Small intestine (tissue), 7 donors: Measurements from ENCODE around the gene TIAM1. TPM values are rescaled to one million over a fixed set of nuclear protein-coding genes. Genes with fewer than 3 reads are reported as not detected.

Source experiments
- DNase-seq, 2 donors: peaks; one replicate each; pipeline versions ENCODE4 v3.0.0 to v3.0.0-alpha.2; 2013
- FAIRE-seq: peaks from 2 replicates; lab custom pipeline; 2012; peaks lifted over from hg19 to GRCh38; lab: Jason Lieb, UNC
- H3K27ac ChIP-seq, 3 donors: one replicate each; pipeline ENCODE4 v1.5.1; 2013; ENCODE audit warnings: low read length in 2 of 3, mild to moderate bottlenecking in 2 of 3, control low read depth in 1 of 3, inconsistent platforms in 1 of 3, low read depth in 1 of 3, moderate library complexity in 1 of 3
- H3K27me3 ChIP-seq, 3 donors: one replicate each; pipeline ENCODE4 v1.6.1; 2013; ENCODE audit warnings: low read length in 3 of 3, inconsistent platforms in 1 of 3; ENCODE audit not compliant: control insufficient read depth in 3 of 3, insufficient read depth in 3 of 3
- H3K36me3 ChIP-seq, 3 donors: one replicate each; pipeline ENCODE4 v1.6.1; 2013; ENCODE audit warnings: low read length in 3 of 3, inconsistent platforms in 1 of 3, low read depth in 1 of 3, mild to moderate bottlenecking in 1 of 3, moderate library complexity in 1 of 3; ENCODE audit not compliant: control insufficient read depth in 3 of 3, insufficient read depth in 2 of 3
- H3K4me1 ChIP-seq, 3 donors: one replicate each; pipeline ENCODE4 v1.6.1; 2013; ENCODE audit warnings: low read length in 2 of 3, inconsistent platforms in 1 of 3, low read depth in 1 of 3, mild to moderate bottlenecking in 1 of 3, moderate library complexity in 1 of 3; ENCODE audit not compliant: control insufficient read depth in 3 of 3, insufficient read depth in 2 of 3
- H3K4me3 ChIP-seq, 3 donors: one replicate each; pipeline ENCODE4 v1.5.1; 2013; ENCODE audit warnings: low read length in 3 of 3, control low read depth in 1 of 3, inconsistent platforms in 1 of 3, low read depth in 1 of 3, mild to moderate bottlenecking in 1 of 3, moderate library complexity in 1 of 3
- H3K9me3 ChIP-seq, 2 donors: one replicate each; pipeline ENCODE4 v1.6.1; 2013; ENCODE audit warnings: low read depth in 1 of 2, low read length in 1 of 2; ENCODE audit not compliant: control insufficient read depth in 2 of 2, insufficient read depth in 1 of 2
- WGBS, 3 donors: extraction: QIAGEN DNeasy Blood & Tissue Kit; methylation state at CpG; one replicate each; pipeline ENCODE4 v1.1.7; 2013; 5-methylcytosine and 5-hydroxymethylcytosine counted together
- polyA plus RNA-seq, 4 donors: library from polyadenylated mRNA; stranded (reverse) in 3 of 4; unstranded in 1 of 4; fragments of 200-250 nt in 3 of 4; fragments of 120-200 nt in 1 of 4; gene quantifications; one replicate each; pipeline versions ENCODE4 v1.2.1 to v1.2.3, GENCODE V29; 2013
- donor health status: healthy with polysubstance abuse.
- donor health status: control.
- donor health status: control.
- donor health status: Bipolar disorder and iron deficiency.
- donor health status: healthy.

The TIAM1 gene
- polyA plus RNA-seq, 4 donors = 0.45 to 4.1 (median 2.4) TPM

GRCh38 chr21:31371715-31372470, 27.8 kb upstream of the TIAM1 start:
- H3K9me3 ChIP-seq = no peaks in the 10 kb centered on the region
- H3K36me3 ChIP-seq = no peaks in the 10 kb centered on the region
- H3K27me3 ChIP-seq = no peaks in the 10 kb centered on the region
- no peak overlapping the region for H3K4me3 ChIP-seq
- no peak overlapping the region for H3K27ac ChIP-seq
- FAIRE-seq (no peak), DNase-seq (no peak)
- 83 to 91% (median 86%) methylated on average over 6 of the region's 6 CpGs for WGBS, 3 donors
- H3K4me1 ChIP-seq = no peaks in the 10 kb centered on the region

GRCh38 chr21:31370893-31371544, 27.0 kb upstream of the TIAM1 start:
- H3K27me3 ChIP-seq = no peaks in the 10 kb centered on the region

GRCh38 chr21:31370281-31370892, 26.3 kb upstream of the TIAM1 start:
- Histone ChIP-seq H3K36me3 (no peaks in the 10 kb centered on the region), H3K27me3 (no peaks in the 10 kb centered on the region), H3K9me3 (no peaks in the 10 kb centered on the region), H3K4me1 (no peaks in the 10 kb centered on the region), H3K4me3 (no peak overlapping the region), H3K27ac (no peak overlapping the region)
- FAIRE-seq (no peak), DNase-seq (no peak)
- WGBS, 3 donors = 82 to 95% (median 95%) methylated on average over 4 of the region's 4 CpGs

More at GRCh38 chr21:31370893-31371544, 27.0 kb upstream of the TIAM1 start:
- no peak overlapping the region for H3K27ac ChIP-seq
- H3K4me1 ChIP-seq = no peaks in the 10 kb centered on the region
- DNase-seq = no peak
- no peaks in the 10 kb centered on the region for H3K9me3 ChIP-seq
- no peaks in the 10 kb centered on the region for H3K36me3 ChIP-seq
- H3K4me3 ChIP-seq = no peak overlapping the region
- FAIRE-seq = no peak
- WGBS, 3 donors = 62 to 73% (median 72%) methylated on average over 5 of the region's 5 CpGs

GRCh38 chr21:31368361-31368760, 24.3 kb upstream of the TIAM1 start:
- WGBS, 3 donors = 82 to 88% (median 86%) methylated on average over 7 of the region's 7 CpGs
- FAIRE-seq = no peak

GRCh38 chr21:31367801-31368200, 23.7 kb upstream of the TIAM1 start:
- Histone ChIP-seq H3K4me1 (no peaks in the 10 kb centered on the region), H3K36me3 (no peaks in the 10 kb centered on the region), H3K27ac (no peak overlapping the region), H3K4me3 (no peak overlapping the region), H3K9me3 (no peaks in the 10 kb centered on the region), H3K27me3 (no peaks in the 10 kb centered on the region)
- DNase-seq (no peak), FAIRE-seq (no peak)
- 90 to 96% (median 91%) methylated on average over 2 of the region's 2 CpGs for WGBS, 3 donors

More at GRCh38 chr21:31368361-31368760, 24.3 kb upstream of the TIAM1 start:
- no peak for DNase-seq
- Histone ChIP-seq H3K27ac (no peak overlapping the region), H3K4me3 (no peak overlapping the region), H3K9me3 (no peaks in the 10 kb centered on the region), H3K4me1 (no peaks in the 10 kb centered on the region), H3K36me3 (no peaks in the 10 kb centered on the region), H3K27me3 (no peaks in the 10 kb centered on the region)

- Histone ChIP-seq H3K4me1 (no peaks in the 10 kb centered on the region), H3K36me3 (no peaks in the 10 kb centered on the region), H3K27ac (no peak overlapping the region), H3K4me3 (no peak overlapping the region), H3K9me3 (no peaks in the 10 kb centered on the region), H3K27me3 (no peaks in the 10 kb centered on the region)
- 55 to 66% (median 56%) methylated on average over 2 of the region's 2 CpGs for whole genome bisulfite sequencing, 3 donors
- DNase-seq (no peak), FAIRE-seq (no peak)
Observed at GRCh38 chr21:31366825-31367224, 22.8 kb upstream of the TIAM1 start.

GRCh38 chr21:31364253-31364945, 20.3 kb upstream of the TIAM1 start:
- Histone ChIP-seq H3K9me3 (no peaks in the 10 kb centered on the region), H3K4me1 (no peaks in the 10 kb centered on the region), H3K27ac (no peak overlapping the region), H3K4me3 (no peak overlapping the region), H3K27me3 (no peaks in the 10 kb centered on the region), H3K36me3 (no peaks in the 10 kb centered on the region)
- no peak for FAIRE-seq
- DNase-seq = no peak
- WGBS, 3 donors = 80 to 90% (median 80%) methylated on average over 4 of the region's 4 CpGs

- FAIRE-seq (no peak), DNase-seq (no peak)
- Histone ChIP-seq H3K9me3 (no peaks in the 10 kb centered on the region), H3K27ac (no peak overlapping the region), H3K4me3 (no peak overlapping the region), H3K27me3 (no peaks in the 10 kb centered on the region), H3K4me1 (no peaks in the 10 kb centered on the region), H3K36me3 (no peaks in the 10 kb centered on the region)
- WGBS, 3 donors = 64% methylated on average over 1 of the region's 1 CpG
Observed at GRCh38 chr21:31363720-31364119, 19.7 kb upstream of the TIAM1 start.
